ENCODE results near the gene XRCC3.

XRCC3 gene

DNA sequence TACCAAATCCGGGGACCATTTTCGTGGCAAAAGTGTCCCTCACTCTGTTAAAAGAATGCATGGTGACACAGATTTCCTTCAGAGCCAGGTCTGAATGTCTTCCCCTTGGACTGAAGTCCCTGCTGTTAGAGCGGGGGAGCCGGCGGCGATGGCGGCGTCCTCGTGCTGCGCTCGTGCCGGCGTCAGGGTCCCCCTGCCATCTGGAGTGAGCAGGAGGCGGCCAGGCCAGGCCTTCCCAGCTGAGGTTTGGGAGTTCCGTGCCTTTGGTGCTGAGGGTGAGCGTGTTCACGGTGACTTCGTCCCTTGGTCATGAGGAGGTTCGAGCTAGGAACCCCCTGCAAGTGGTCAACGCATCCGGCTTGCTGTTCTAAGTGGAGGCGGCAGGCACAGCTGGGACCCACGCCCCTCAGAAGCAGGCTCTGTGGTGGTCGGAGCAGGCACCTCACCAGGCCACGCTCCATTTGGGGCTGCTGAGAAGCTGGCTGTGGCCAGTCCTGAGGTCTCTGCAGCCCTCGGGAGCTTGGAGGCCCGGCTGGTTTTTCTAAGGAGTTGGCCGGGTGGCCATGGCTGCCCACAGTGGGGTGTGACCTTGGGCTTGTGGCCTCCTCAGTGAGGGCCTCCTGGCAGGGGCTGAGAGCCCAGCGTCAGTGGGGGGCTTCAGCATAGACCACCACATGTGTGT lies 9.9 kb upstream of the XRCC3 start:
- no peak for DNase-seq

DNA sequence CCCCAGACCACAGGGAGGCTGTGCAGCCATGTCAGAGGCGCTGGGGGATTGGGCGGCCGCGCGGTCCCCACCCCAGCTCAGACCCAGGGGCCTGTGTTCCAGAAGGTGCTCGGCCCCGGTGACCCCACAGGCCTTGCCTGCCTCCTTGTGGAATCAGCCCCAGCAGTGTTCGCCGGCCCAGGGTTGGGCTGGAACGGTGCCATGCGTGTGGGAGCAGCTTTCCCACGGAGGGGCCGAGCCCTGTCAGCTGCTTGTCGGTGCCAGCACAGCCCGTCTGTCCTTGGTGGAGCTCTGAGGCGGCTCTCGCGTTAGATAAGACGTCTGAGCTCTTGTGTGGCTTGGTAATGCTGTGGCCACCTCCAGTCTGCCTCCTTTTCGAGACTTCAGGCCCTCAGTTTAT lies 8.9 kb upstream of the XRCC3 start:
- peak in 1 of 2 experiments; percentile 34 for DNase-seq

DNA sequence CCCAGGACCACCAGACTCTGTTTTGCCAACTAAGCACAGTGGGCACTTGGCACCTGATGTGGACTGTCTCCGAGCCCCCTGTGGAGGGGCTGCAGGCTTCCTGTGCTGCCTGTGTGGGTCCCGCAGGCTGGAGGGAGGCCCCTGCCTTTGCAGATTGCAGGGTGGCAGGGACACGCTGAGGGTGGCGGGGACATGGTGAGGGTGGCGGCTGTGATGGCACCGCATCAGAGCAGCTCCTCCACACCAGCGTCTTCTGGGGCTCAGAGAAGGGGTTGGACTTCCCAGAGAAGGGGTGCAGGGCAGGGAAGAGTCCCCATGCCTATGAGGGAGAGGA lies 8.5 kb upstream of the XRCC3 start:
- DNase-seq = no peak

DNA sequence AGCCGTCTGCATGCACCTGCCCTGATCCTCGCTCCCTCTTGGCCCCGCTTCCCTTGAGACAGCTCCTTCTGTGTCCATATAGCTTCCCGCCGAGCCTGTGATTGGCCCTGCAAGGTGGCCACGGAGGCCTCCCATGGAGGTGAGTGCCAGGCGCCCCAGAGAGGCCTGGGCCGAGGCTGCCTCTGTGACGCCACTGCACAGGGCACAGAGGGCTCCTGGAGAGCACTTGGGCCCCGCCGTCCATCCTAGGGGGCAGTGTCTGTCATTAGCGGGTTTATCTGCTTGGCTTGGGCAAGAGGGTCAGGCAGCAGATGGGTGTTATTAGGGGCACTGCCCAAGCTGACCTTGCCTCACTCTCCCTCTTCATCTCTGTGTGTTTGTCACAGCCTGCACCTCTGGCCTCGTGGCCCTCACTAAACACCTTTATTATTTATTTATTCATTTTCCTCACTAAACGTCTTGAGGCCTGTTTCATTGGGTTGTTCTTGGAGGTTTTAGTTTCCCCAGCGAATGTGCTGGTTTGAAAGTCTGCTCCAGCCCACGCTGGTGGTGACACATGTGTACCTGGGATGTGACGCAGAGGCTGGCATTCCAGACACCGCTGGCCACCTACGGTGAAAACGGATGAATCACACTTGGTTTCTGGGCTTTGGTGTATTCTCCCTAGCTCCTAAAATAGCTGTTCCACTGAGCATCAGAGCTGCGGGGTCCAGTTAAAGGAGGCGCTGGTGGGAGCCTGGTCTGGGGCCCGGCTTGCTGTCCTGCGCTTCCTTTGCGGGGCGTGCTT lies 6.3 kb upstream of the XRCC3 start:
- no peak for DNase-seq

DNA sequence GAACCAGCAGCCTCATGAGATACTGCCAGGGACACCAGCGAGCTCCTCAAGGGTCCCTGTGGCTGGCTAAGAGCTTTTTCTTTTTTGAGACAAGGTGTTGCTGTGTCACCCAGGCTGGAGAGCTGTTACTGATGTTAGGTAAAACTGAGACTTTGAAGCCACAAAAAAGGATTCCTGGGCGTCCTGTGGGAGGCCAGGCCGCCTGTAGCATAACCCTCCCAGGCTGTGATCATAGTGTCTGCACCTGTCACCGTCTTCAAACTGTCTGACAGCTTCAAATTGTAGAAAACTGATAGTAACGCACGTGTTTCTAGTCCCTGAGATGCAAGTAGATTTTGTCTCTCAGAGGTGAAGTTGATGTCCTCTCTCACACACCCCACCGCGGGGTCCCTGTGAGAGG lies 4.5 kb upstream of the XRCC3 start:
- no peak for DNase-seq

DNA sequence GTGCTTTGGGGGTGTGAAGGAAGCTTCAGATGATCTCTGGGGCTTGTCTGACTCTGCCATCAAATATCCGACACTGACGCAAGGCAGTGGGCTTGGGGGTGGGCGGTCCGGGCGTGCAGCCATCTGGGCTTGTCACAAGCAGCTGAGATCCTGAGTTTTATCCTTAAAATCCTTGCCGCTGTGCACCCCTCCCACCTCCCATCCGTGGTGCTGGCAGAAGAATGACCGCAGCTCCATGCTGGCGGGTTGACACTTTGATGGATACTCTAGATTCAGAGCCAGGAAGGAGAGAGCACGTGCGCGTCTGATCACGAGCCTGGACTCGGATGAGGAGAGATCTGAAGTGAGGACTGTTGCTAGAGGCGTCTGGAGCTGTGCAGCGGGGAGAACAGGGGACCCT lies 3.3 kb upstream of the XRCC3 start:
- DNase-seq = peak; percentile 24 to 68

DNA sequence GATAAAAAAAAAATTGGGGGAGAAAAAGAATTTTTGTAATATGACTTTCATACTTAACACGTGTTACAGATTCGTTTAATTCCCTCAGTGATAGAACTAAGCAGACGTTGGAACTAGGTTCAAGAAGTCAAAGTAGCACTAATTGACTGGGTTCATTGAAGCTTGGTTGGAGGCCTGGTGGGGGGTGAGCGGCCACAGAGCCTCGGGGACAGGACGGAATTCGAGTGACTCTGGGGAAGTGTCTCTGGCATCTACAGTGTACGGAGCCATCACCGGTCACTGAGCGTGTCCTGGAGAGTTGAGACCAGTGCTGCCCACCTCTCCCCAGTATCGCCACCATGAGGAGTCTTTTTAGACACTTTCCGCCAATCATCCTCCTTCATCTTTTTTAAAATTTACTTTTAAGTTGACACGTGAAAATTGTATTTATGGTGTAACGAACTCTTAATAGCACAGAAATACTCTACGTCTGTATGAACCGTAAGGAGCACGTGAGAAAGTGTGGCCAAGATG lies 1.7 kb upstream of the XRCC3 start:
- no peak for DNase-seq

DNA sequence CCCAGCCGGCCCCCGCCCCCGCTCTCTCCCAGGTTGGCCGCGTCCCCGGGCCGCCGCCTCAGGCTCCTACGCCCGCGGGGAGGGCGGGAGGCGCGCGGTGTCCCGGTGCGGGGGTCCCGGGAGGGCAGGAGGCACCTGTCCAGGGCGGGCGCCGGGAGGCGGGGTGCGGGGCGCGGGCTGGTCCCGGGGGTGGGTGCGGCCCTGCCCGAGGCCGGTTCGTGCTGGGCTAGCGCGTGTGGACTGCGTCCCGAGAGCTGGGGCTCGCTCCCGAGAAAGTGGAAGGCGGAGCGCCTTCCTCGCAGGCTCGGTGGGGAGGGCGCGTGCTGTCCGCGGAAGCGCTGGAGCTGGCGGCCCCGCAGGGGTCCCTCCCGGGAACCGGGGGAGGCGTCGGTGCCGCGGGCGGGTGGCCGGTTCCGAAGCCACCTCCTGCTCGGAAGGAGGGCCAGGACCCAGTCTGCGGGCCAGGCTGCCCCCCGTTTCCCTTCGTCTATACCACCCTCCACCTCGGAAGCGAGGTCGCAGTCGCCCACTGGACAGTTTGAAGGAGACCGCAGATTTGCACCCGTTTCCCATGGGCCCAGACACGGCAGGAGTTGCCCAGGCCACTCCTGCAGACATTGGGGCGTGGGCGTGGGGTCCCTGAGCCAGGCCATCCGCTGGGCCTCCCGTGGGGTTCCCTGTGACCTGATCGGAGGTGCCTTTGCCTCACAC lies 995 bp upstream of the XRCC3 start:
- DNase-seq = no peak

DNA sequence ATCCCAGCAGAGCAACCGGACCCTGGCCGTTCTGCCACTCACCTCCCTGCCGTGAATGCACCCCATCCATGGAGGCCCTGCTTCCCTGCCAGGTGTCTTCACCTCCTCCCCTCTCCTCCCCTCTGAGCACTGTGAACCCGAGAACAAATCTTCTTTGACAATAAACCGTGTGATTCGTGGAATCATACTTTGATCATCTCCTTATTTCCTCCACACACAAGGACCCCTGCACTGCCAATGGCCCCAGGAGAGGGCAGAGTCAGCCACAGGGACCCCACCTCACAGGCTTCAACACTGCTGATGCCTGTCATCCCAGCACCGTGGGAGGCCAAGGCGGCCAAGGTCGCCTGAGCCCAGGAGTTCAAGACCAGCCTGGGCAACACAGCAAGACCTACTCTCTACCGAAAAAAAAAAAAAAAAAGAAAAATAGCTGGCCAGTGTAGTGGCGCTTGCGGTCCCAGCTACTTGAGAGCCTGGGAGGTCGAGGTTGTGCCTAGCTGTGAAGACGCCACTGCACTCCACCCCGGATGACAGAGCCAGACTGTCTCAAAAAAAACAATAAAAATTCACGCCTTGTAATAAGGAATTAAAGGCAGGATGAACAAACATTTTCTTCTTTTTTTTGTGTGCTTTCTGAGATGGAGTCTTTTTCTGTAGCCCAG lies 1.1 kb downstream of the XRCC3 start:
- no peak for DNase-seq

DNA sequence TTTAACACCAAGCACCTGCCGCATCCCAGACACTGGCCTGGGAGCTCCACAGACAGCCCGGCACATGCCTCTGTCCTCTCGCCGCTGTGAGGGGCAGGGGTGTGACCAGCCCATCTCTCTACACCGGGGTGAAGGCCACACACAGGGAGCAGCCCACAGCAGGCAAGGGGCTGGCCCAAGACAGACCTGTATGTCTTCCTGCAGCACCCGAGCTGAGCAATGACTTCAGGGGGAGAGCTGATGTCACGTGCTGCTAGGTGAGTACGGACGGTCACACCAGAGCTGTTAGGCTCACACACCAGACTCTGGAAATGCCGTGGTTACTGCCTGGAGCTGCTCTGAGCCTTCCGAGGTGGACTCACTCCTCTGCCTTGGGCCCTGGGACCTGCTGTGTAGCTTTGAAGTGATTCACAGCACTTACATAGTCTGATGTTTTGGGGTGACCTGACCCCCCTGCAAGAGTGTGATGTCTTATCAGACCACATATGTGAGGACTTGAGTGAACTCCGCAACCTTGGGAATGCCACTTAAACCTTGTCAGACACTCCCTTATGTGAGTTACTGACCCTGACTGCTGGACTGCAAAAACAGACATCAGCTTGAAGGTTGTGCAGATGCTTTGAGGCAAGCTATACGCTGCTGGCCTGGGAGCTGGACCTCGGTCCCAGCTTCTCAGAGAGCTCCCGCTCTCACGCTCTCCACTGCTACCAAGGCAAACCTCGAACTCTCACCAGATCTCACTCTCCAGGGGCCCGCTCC lies 1.8 kb downstream of the XRCC3 start:
- DNase-seq = no peak

DNA sequence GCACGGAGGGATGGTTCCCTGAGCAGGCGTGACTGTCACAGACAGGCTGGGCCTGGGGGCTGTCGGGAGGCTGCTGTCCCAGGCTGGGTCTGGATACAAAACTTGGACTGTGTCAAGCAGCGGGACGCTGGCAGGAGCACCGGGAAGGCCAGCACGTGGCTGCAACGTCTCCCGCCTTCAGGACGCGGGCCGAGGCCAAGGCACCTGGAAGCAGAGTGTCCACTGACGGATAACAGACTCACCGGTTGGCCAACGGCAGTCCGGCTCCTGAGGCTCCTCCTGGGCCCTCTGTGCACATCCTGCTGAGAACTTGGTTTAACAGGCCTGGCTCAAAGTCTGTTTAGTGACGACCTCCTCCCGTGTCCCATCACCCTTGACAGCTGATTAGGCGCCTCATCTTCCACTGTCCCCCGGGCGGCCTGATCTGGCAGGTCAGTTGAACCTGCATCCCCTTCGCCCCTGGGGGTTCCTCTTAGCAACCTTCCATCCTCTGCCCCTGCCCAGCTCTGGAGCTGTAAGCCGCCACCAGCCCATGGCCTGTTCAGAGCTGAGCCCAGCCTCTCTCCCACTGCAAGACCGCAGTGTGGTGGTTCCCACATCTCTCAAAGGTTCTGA lies 2.5 kb downstream of the XRCC3 start:
- no peak for DNase-seq

DNA sequence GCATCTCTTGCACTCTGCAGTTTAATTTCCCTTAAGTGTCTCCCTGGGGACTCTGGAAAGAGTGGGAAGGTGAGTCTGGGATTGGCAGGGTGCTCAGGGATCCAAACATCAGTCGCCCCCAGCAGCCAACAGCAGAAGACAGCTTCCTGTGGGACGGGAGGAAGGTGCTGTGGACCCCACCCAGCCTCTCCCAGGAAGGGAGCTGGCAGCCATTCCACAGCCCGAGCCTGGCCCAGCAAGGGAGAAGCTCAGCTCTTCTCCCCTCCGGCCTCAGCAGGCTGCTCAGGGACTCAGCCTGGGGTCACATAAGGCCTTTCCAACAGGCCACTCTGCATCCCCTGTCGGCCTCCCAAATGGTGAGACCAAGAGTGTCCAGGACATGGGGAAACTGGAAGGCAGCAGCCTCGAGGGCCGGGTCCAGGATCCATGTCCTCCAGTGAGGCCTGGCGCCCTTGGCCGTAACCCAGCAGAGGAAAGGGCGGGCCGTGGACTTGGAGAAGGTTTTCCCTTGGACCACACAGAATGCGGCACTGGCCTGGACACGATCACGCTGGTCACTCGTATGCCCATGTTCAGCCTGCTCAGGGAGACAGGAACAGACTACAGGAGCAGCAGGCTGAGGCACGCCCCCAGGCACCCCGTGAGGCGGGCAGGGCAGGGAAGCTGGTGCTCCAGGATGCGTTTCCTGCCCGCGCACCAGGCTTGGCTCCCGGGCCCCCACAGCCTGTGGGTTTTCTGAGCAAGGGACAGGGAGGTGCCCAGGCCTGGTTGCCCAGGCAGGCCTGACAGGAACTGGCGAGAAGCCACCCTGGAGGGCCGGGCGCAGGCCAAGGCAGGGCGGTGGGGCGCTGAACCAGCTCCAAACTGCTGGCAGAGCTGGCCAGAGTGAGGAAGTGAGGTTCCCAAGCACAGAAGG lies 3.5 kb downstream of the XRCC3 start:
- peak; percentile 73 to 94 for DNase-seq

DNA sequence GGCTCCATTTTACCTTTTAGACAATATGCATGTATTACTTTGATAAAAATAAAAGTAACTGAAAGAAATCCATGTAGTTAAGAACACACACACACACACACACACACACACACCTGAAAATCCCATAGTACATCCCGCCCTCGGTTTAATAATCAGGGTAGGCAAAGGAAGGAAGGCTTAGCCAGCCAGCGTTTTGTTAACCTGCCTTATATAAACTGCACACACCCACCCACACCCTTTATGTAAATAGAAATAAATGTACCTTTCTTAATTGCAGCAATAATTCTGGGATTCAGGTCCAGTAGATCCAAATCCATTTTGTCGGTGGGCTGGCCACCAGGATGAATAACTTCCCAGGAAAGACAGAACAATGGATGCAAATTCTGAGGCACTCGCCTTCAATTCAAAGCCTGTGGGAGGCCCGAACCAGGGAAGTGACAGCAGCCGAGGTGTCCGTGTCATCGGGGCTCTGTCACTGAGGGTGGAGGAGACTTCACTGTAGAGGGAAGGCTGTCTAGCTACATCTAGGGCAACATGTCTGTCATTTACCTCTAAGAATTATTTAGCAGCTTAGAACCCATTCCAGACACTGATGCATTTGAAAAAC lies 4.4 kb downstream of the XRCC3 start:
- no peak for DNase-seq

DNA sequence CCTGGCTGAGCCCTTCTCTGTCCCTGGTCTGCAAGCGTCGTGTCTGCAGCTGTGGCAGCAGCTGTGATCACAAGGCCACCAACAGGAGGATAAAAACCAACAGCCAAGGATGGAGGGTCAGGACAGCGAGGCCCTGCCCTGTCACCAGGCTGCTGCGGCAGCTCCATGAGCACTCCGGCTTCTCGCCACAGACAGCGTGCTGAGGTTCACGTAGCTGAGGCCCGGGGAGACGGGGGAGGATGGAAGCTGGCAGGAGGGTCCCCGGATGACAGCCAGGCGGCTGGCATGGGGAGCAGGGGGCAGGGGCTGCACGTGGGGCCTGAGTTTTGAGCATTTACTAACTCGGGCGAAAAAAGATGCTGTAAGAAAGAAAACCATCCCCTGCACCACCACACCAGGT lies 5.4 kb downstream of the XRCC3 start:
- DNase-seq = no peak

DNA sequence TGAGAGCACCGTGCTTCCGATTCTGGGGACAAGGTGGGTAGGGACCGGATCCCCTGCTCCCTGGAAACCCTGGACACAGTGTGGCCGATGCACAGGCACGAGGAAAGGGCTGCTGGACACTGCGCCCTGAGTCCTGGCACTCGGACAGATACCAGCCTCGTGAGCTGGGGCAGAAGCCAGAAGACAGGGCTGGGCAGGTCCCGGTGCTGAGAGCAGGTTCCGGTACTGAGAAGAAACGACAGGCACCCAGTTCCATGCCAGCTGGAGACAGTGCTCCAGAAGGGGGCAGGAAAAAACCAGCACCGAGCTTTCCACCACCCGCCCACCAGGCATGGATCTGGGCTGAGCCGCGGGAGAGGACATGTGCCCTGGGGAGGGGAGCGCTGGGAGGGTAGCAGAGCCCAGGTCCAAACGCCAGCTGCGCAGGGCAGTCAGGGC lies 6.5 kb downstream of the XRCC3 start:
- DNase-seq = no peak

DNA sequence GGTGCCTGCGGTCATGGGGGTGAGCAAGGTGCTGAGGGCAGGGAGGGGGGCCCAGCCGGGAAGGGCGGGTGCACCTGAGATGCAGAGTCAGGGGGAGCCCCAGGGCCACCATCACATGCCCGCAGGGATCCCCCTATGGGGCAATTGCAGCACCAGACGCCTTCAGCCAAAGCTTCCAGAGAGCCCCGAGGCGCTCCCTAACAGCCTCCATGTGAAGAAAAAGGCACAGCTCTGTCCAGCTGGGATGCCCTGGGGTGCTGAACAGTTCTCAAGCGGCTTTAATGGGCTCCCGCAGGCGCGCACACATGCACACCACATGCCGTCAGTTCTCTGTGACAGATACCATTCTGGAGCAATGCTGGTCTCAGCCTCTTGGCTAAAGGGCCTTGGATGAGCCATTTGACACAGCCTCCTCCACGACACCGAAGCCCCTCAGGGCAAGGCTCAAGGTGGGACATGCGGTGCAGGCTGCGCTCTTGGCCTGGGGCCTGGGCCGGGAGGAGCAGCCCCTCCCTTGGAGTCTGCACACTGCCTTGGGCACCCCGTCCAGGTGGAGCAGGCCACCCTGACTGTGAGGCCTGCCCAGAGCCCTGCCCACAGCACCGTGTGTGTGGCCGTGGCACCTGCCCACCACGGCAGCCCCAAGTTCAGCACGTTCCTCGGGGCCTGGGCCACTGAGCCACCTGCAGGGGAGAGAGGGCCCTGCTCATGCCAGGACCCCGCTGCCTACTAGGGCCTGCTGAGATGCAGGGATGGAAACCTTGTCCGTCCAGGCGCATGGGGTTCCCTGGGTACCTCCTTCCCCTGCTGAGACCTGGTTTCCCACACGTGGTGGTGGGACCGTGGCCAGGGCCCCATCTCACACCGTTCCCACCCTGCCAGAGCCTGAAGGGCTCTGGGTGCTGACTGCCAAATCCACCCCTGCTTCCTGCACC lies 7.7 kb downstream of the XRCC3 start:
- no peak for DNase-seq

DNA sequence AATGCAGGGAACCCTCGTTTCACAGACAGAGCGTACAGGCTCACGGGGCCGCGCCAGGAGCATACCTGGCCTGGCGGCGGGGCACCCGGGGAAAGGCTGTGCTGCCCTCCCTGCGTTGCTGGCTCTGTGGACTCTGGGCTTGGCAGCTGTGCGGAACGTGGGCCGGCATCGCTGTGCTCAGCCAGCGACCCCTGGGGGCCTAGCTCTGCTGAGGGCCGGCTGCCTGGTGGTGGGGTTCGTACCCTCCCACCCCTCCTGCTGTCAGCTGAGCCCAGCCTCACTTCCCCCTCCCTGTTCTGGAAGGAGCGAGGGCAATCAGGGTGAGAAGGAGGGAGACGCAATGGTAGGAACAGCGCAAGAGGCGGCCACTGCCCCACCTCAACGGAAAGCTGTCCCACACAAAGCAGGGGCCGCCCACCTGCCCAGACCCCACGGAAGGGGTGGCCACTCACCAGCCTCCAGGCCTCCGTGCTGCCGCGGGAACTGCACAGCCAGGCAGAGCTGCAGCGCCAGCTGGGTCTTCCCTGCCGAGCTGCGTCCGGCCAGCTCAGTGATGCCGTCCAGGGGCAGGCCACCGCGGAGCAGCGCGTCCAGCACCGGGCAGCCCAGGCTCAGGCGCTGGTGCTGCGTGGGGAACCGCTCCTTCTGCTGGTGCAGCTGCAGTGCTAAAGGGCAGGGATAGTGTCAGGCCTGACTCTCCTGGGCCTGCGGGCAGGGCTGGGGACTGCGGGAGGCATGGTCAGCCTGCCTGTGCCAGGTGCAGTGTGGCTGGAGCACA lies 8.5 kb downstream of the XRCC3 start:
- no peak for DNase-seq

DNA sequence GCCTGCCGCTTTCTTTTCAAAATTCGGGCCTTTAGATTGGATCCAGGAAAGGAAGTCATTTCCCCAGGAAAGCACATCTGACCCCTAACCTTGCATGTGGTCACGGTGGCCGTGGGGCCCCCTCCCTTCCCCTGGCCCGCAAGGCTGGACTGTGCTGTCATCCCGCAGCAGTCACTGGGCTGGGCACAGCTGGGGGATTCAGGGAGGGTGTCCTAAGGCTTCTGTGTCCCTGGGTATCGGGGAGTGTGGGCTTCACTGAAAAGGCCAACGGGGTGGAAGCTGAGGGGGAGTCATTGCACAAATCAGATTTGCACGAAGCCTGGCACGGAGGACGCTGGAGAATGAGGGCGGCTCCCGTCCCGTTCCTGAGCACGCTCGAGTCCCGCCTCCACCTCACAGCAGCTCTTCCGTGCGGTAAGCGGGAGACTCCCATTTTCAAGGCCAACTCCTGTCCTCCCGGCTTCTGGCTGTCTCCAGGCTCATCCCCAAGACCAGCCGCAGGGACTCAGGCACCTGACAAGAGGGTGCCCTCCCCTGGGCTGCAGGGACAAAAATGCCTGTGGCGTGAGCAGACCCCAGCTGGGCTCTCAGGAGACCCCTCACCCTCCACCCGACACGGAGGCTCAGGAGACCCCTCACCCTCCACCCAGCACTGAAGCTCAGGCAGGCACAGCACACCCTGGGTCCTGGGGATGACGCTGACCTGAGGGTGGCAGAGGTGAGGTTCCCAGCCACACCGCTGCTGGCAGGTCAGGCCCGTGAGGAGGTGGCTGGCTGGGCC lies 9.6 kb downstream of the XRCC3 start:
- DNase-seq = no peak
